ENCODE measurements around the gene RHOJ.

GRCh38 chr14:63249092-63249491 lies 44.8 kb downstream of the RHOJ start:
- no peak for TF ChIP-seq CTCF (IDR thresholded peaks at IDR 0.05)
- TF ChIP-seq POLR2A (IDR thresholded peaks at IDR 0.05): no peak
